Fibroblast of mammary gland (primary cell): ENCODE results near the gene CCRL2.

Experiments used
- DNase-seq: peaks from one replicate; pipeline ENCODE4 v3.0.0-alpha.2; 2010; ENCODE audit warnings: low read depth
- H3K4me3 ChIP-seq: 2 replicates; pipeline ENCODE4 v1.5.1; 2011; ENCODE audit warnings: low read depth, mild to moderate bottlenecking, low read length, moderate library complexity; ENCODE audit not compliant: control insufficient read depth
- CTCF ChIP-seq: conservative IDR thresholded peaks from 2 replicates; pipeline ENCODE4 v1.5.1; 2011; ENCODE audit warnings: low read depth, low read length, inconsistent platforms; ENCODE audit not compliant: control insufficient read depth, insufficient read depth

Gene CCRL2, protein sequence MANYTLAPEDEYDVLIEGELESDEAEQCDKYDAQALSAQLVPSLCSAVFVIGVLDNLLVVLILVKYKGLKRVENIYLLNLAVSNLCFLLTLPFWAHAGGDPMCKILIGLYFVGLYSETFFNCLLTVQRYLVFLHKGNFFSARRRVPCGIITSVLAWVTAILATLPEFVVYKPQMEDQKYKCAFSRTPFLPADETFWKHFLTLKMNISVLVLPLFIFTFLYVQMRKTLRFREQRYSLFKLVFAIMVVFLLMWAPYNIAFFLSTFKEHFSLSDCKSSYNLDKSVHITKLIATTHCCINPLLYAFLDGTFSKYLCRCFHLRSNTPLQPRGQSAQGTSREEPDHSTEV

GRCh38 chr3:46406788-46407611, at the start of gene CCRL2, which contains the start of gene CCR5AS:
TSS of gene CCRL2 (plus strand) at chr3:46407259. CDS start at chr3:46408080, 821 bp downstream.
TSS of gene CCR5AS (minus strand) at chr3:46407066.
- DNase-seq: peak; percentile 12
- no peak within 1 kb of the TSS for H3K4me3 ChIP-seq
- TF ChIP-seq CTCF: no peak

GRCh38 chr3:46358466-46358865, 48.6 kb upstream of the CCRL2 start:
- no peak for DNase-seq
- no peak overlapping the region for H3K4me3 ChIP-seq
- no peak for TF ChIP-seq CTCF

- no peak for TF ChIP-seq CTCF
- DNase-seq: peak; percentile 55
- H3K4me3 ChIP-seq: no peak overlapping the region
Observed at GRCh38 chr3:46359733-46360493, 47.1 kb upstream of the CCRL2 start.

- no peak for TF ChIP-seq CTCF
- H3K4me3 ChIP-seq: no peak overlapping the region
- no peak for DNase-seq
Observed at GRCh38 chr3:46360907-46361306, 46.2 kb upstream of the CCRL2 start.

- no peak for DNase-seq
- H3K4me3 ChIP-seq: no peak overlapping the region
Observed at GRCh38 chr3:46361408-46362283, 45.4 kb upstream of the CCRL2 start.

More at GRCh38 chr3:46361408-46362283, 45.4 kb upstream of the CCRL2 start:
- no peak for TF ChIP-seq CTCF
